GM12874 (cell line): ENCODE measurements around the gene ORM1.

Experiments
- CTCF ChIP-seq: IDR thresholded peaks from 2 replicates; pipeline ENCODE4 v1.5.1; 2011; ENCODE audit warnings: low read depth, mild to moderate bottlenecking, control low read depth, low read length, moderate library complexity; ENCODE audit not compliant: insufficient read depth

ORM1 gene

DNA sequence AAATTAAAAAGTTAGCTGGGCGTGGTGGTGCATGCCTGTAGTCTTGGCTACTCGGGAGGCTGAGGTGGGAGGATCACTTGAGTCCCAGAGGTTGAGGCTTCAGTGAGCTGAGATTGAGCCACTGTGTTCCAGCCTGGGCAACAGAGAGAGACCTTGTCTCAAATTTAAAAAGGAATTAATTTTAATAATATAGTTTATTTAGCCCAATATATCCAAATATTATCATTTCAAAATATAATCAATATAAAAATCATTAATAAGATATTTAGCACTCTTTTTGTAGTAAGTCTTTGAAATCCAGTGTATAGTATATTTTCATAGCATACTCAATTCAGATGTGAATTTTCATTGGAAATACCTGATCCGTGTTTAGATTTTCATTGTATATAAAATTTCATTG, 43.2 kb upstream of the ORM1 start:
- TF ChIP-seq CTCF: no peak

DNA sequence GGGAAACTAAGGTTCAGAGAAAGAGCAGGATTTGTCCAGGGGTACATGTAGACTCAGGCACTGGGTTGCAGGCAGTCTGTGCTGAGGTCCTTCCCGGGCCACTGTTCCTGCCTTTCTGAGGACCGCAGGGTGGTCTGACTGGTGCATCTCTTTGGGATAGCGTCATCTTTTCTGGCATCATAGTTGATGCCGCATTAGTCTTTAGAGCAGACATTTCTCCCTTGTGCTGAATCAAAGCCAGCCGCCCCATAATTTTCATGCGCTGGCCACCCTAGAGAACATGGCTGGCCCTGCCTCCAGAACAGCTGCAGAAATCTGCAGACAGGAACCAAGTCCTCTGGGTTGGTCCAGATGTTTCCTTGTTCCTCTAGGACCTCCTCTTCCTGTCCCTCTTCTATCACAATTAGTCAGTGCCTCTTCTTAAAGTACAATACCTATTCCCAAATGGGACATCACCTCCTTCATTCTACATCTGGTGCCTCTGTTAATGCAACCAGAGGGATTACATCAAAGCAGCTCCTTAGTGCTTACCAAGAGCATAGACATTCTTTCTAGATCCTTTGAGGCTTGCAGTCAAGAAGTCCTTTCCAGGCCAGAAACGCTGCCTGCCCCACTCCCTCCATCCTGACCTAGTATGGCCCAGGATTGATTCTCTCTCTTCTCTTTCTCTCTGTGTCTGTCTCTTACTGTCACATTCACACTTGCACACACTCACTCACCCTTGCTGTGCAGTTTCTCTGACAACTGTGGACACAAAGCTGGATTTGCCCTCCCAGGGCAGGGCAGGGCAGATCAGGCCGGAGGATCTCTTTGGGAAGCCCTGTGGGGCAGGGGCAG, 42.0 kb upstream of the ORM1 start:
- TF ChIP-seq CTCF: no peak

GRCh38 chr9:114281473-114282103, 41.3 kb upstream of the ORM1 start:
- no peak for TF ChIP-seq CTCF

GRCh38 chr9:114282104-114282485, 40.8 kb upstream of the ORM1 start:
- TF ChIP-seq CTCF: no peak

GRCh38 chr9:114282507-114282906, 40.4 kb upstream of the ORM1 start:
- no peak for TF ChIP-seq CTCF

GRCh38 chr9:114282926-114283325, 40.0 kb upstream of the ORM1 start:
- no peak for TF ChIP-seq CTCF

GRCh38 chr9:114283551-114284111, 39.3 kb upstream of the ORM1 start:
- no peak for TF ChIP-seq CTCF
